H9 (cell line): ENCODE measurements around the gene ANKRD11. TPM values are rescaled to one million over a fixed set of nuclear protein-coding genes. Genes with fewer than 3 reads are reported as not detected.

ENCODE experiments used
- DNase-seq: peaks from one replicate; pipeline ENCODE4 v3.0.0-alpha.2; 2017
- H2AFZ ChIP-seq: one replicate; pipeline ENCODE4 v1.6.1; 2013; ENCODE audit warnings: mild to moderate bottlenecking, low read length, control low read depth, moderate library complexity
- H2AK5ac ChIP-seq: 2 replicates; pipeline ENCODE4 v1.6.1; 2013; ENCODE audit warnings: low read length, control low read depth, mixed read lengths; ENCODE audit not compliant: insufficient read length
- H2BK120ac ChIP-seq: one replicate; pipeline ENCODE4 v1.6.1; 2013; ENCODE audit warnings: low read depth, mild to moderate bottlenecking, low read length, control low read depth, inconsistent platforms; ENCODE audit not compliant: poor library complexity, severe bottlenecking
- H2BK12ac ChIP-seq: 2 replicates; pipeline ENCODE4 v1.6.1; 2013; ENCODE audit warnings: low read length, control low read depth, mixed read lengths, low read depth; ENCODE audit not compliant: insufficient read length
- H2BK15ac ChIP-seq: 2 replicates; pipeline ENCODE4 v1.6.1; 2013; ENCODE audit warnings: low read depth, low read length, control low read depth
- H2BK20ac ChIP-seq: one replicate; pipeline ENCODE4 v1.6.1; 2013; ENCODE audit warnings: low read depth, mild to moderate bottlenecking, low read length, control low read depth, inconsistent platforms; ENCODE audit not compliant: poor library complexity, severe bottlenecking
- H2BK5ac ChIP-seq: 2 replicates; pipeline ENCODE4 v1.6.1; 2013; ENCODE audit warnings: low read length, control low read depth, mixed read lengths; ENCODE audit not compliant: insufficient read length
- H3K14ac ChIP-seq: 2 replicates; pipeline ENCODE4 v1.6.1; 2013; ENCODE audit warnings: low read length, control low read depth; ENCODE audit not compliant: insufficient read depth
- H3K18ac ChIP-seq: 2 replicates; pipeline ENCODE4 v1.6.1; 2013; ENCODE audit warnings: low read depth, mild to moderate bottlenecking, mixed read lengths, low read length, control low read depth; ENCODE audit not compliant: insufficient read length
- H3K23ac ChIP-seq: 2 replicates; pipeline ENCODE4 v1.6.1; 2013; ENCODE audit warnings: low read length, control low read depth, mixed read lengths, low read depth; ENCODE audit not compliant: insufficient read length
- H3K23me2 ChIP-seq: 2 replicates; pipeline ENCODE4 v1.6.1; 2013; ENCODE audit warnings: low read depth, mild to moderate bottlenecking, mixed read lengths, low read length, control low read depth; ENCODE audit not compliant: insufficient read length, poor library complexity, severe bottlenecking
- H3K27ac ChIP-seq: 2 replicates; pipeline ENCODE4 v1.5.1; 2013; ENCODE audit warnings: low read length, control low read depth, mixed read lengths, low read depth; ENCODE audit not compliant: insufficient read length
- H3K27me3 ChIP-seq: 2 replicates; pipeline ENCODE4 v1.6.1; 2013; ENCODE audit warnings: low read length, control low read depth, inconsistent platforms; ENCODE audit not compliant: insufficient read depth
- H3K4ac ChIP-seq: 2 replicates; pipeline ENCODE4 v1.6.1; 2013; ENCODE audit warnings: low read depth, mild to moderate bottlenecking, control low read depth, inconsistent platforms, low read length, moderate library complexity
- H3K4me1 ChIP-seq: 2 replicates; pipeline ENCODE4 v1.6.1; 2013; ENCODE audit warnings: low read length, control low read depth, inconsistent platforms; ENCODE audit not compliant: insufficient read depth
- H3K4me2 ChIP-seq: 2 replicates; pipeline ENCODE4 v1.6.1; 2013; ENCODE audit warnings: low read length, control low read depth, mixed read lengths; ENCODE audit not compliant: insufficient read length, insufficient read depth
- H3K56ac ChIP-seq: 2 replicates; pipeline ENCODE4 v1.6.1; 2013; ENCODE audit warnings: low read depth, mild to moderate bottlenecking, mixed read lengths, low read length, control low read depth; ENCODE audit not compliant: insufficient read length
- H3K79me1 ChIP-seq: 2 replicates; pipeline ENCODE4 v1.6.1; 2013; ENCODE audit warnings: low read depth, mild to moderate bottlenecking, moderate library complexity, low read length, control low read depth, inconsistent platforms; ENCODE audit not compliant: insufficient read depth, poor library complexity, severe bottlenecking
- H3K79me2 ChIP-seq: 2 replicates; pipeline ENCODE4 v1.6.1; 2013; ENCODE audit warnings: low read length, control low read depth, inconsistent platforms; ENCODE audit not compliant: insufficient read depth
- H3K9ac ChIP-seq: 2 replicates; pipeline ENCODE4 v1.6.1; 2013; ENCODE audit warnings: low read length, control low read depth, mixed read lengths; ENCODE audit not compliant: insufficient read length; ENCODE audit errors: extremely low read depth
- H3K9me3 ChIP-seq: one replicate; pipeline ENCODE4 v1.6.1; 2013; ENCODE audit warnings: low read depth, low read length, inconsistent platforms; ENCODE audit not compliant: control insufficient read depth
- H3T11ph ChIP-seq: one replicate; pipeline ENCODE4 v1.6.1; 2013; ENCODE audit warnings: mild to moderate bottlenecking, low read length, control low read depth, inconsistent platforms
- H4K20me1 ChIP-seq: one replicate; pipeline ENCODE4 v1.6.1; 2013; ENCODE audit not compliant: control insufficient read depth, insufficient read length, insufficient read depth
- H4K5ac ChIP-seq: 2 replicates; pipeline ENCODE4 v1.6.1; 2013; ENCODE audit warnings: low read depth, mild to moderate bottlenecking, mixed read lengths, low read length, control low read depth; ENCODE audit not compliant: insufficient read length
- H4K8ac ChIP-seq: replicated peaks from 2 replicates; pipeline ENCODE4 v1.6.1; 2013; ENCODE audit warnings: low read length, control low read depth, mixed read lengths, low read depth; ENCODE audit not compliant: insufficient read length
- H4K91ac ChIP-seq: 2 replicates; pipeline ENCODE4 v1.6.1; 2013; ENCODE audit warnings: low read depth, mild to moderate bottlenecking, moderate library complexity, mixed read lengths, low read length, control low read depth; ENCODE audit not compliant: insufficient read length
- H3K27ac Mint-ChIP-seq, 3 experiments: 2 replicates in 2 of 3; 3 replicates in 1 of 3; pipeline ENCODE4 v1.8.0; 2020 to 2021; ENCODE audit warnings: mixed read lengths in 3 of 3, mild to moderate bottlenecking in 1 of 3, moderate library complexity in 1 of 3
- H3K27me3 Mint-ChIP-seq: 2 replicates; pipeline ENCODE4 v1.8.0; 2021; ENCODE audit warnings: low read depth, mild to moderate bottlenecking, moderate library complexity, mixed read lengths
- H3K36me3 Mint-ChIP-seq, 3 experiments: 2 replicates in 2 of 3; 3 replicates in 1 of 3; pipeline ENCODE4 v1.8.0; 2020 to 2021; ENCODE audit warnings: low read depth in 3 of 3, mixed read lengths in 3 of 3; ENCODE audit not compliant: insufficient read depth in 1 of 3
- H3K4me1 Mint-ChIP-seq, 2 experiments: 2 replicates each; pipeline ENCODE4 v1.8.0; 2020; ENCODE audit warnings: mixed read lengths in 2 of 2
- H3K4me3 Mint-ChIP-seq, 2 experiments: 2 replicates in 1 of 2; 3 replicates in 1 of 2; pipeline ENCODE4 v1.8.0; 2020 to 2021; ENCODE audit warnings: mild to moderate bottlenecking in 2 of 2, mixed read lengths in 2 of 2, moderate library complexity in 1 of 2
- H3K9me3 Mint-ChIP-seq, 2 experiments: 2 replicates in 1 of 2; 3 replicates in 1 of 2; pipeline ENCODE4 v1.8.0; 2020; ENCODE audit warnings: mild to moderate bottlenecking in 2 of 2, mixed read lengths in 2 of 2, moderate library complexity in 1 of 2
- whole genome bisulfite sequencing: extraction: QIAGEN DNeasy Blood & Tissue Kit; methylation state at CpG from one replicate; pipeline ENCODE4 v1.1.7; 2013; ENCODE audit warnings: missing lambda C conversion rate, low lambda C conversion rate, mixed read lengths; ENCODE audit not compliant: insufficient read length; ENCODE audit errors: extremely low coverage; 5-methylcytosine and 5-hydroxymethylcytosine counted together
- total RNA-seq: library from RNA; stranded (reverse); gene quantifications from 2 replicates; pipeline ENCODE4 v1.2.1, GENCODE V29; 2021
- TF ChIP-seq, protein P1 (sequence below): fragments of 200-600 bp; sonication (generic); conservative IDR thresholded peaks from 3 replicates; pipeline ENCODE4 v1.8.0; 2021; ENCODE audit warnings: antibody characterized with exemption, mild to moderate bottlenecking

ANKRD11 gene
- total RNA-seq, 1 experiment from 2014 or later: 181 TPM

DNA sequence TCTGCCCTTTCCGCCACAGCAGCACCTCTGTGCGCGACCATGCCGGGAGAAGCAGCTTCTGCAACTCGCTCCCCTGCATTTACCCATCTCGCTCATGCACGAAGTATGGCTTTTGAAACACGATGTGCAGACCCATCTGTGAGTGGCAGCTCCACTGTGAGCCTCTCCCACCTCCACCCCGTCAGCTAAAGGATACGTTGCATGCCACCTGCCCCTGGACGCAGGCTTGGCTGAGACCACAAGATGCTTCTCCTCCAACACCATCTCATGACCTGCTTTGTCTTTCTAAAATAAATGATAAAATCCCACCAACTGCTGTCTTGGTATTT, 172.0 kb downstream of the ANKRD11 start:
- DNase-seq: no peak
- Histone ChIP-seq H3T11ph (no peak overlapping the region), H2AK5ac (no peak overlapping the region), H3K4me2 (no peak overlapping the region), H3K9ac (no peak overlapping the region), H3K18ac (no peak overlapping the region), H2BK12ac (no peak overlapping the region), H3K79me2 (peaks cover 78% of the 10 kb centered on the region; the same call in 1 of the 2 replicates), H3K4me1 (peaks cover 13% of the 10 kb centered on the region; the same call in 1 of the 2 replicates), H2BK15ac (no peak overlapping the region), H3K23ac (no peak overlapping the region), H2AFZ (no peak overlapping the region), H3K14ac (no peak overlapping the region), H4K8ac (no peak overlapping the region), H3K9me3 (no peaks in the 10 kb centered on the region), H3K79me1 (peaks cover 12% of the 10 kb centered on the region), H2BK20ac (no peak overlapping the region), H4K5ac (no peak overlapping the region), H4K91ac (no peak overlapping the region), H3K27ac (no peak overlapping the region), H4K20me1 (no peaks in the 10 kb centered on the region), H3K56ac (no peak overlapping the region), H2BK5ac (no peak overlapping the region), H3K4ac (no peak overlapping the region), H3K27me3 (no peaks in the 10 kb centered on the region), H2BK120ac (no peak overlapping the region), H3K23me2 (no peaks in the 10 kb centered on the region)
- H3K36me3 Mint-ChIP-seq: peaks cover 7 to 21% (median 19%) of the 10 kb centered on the region in 3 experiments; a peak in 6 of 7 replicates
- H3K4me3 Mint-ChIP-seq: no peak overlapping the region
- TF ChIP-seq, protein P1, sequence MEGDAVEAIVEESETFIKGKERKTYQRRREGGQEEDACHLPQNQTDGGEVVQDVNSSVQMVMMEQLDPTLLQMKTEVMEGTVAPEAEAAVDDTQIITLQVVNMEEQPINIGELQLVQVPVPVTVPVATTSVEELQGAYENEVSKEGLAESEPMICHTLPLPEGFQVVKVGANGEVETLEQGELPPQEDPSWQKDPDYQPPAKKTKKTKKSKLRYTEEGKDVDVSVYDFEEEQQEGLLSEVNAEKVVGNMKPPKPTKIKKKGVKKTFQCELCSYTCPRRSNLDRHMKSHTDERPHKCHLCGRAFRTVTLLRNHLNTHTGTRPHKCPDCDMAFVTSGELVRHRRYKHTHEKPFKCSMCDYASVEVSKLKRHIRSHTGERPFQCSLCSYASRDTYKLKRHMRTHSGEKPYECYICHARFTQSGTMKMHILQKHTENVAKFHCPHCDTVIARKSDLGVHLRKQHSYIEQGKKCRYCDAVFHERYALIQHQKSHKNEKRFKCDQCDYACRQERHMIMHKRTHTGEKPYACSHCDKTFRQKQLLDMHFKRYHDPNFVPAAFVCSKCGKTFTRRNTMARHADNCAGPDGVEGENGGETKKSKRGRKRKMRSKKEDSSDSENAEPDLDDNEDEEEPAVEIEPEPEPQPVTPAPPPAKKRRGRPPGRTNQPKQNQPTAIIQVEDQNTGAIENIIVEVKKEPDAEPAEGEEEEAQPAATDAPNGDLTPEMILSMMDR: no peak
- no peaks in the 10 kb centered on the region; the same call in 1 of the 2 replicates for H3K27me3 Mint-ChIP-seq
- H3K9me3 Mint-ChIP-seq: no peaks in the 10 kb centered on the region
- H3K27ac Mint-ChIP-seq: peak overlapping the region; percentile 66 to 94 (median 92); a peak in 6 of 7 replicates
- peaks cover 66 to 88% of the 10 kb centered on the region in 2 experiments for H3K4me1 Mint-ChIP-seq
- WGBS: no CpG with 5 or more reads among the region's 11 CpGs
